Astrocyte of the spinal cord (primary cell): ENCODE data around the gene CD226.

ENCODE experiments used
- DNase-seq: peaks from one replicate; pipeline ENCODE4 v3.0.0; 2011; ENCODE audit warnings: low read depth, low spot score
- H3K4me3 ChIP-seq: 2 replicates; pipeline ENCODE4 v1.5.1; 2011; ENCODE audit warnings: low read depth, mild to moderate bottlenecking, low read length, moderate library complexity
- CTCF ChIP-seq: IDR thresholded peaks from 2 replicates; pipeline ENCODE4 v1.5.1; 2012; ENCODE audit warnings: low read depth, mild to moderate bottlenecking, low read length, inconsistent platforms
- in situ Hi-C: cut with HindIII; loops from 2 replicates; pipeline ENCODE4 v1.10.0; 2017; ENCODE audit warnings: low sequenced_read_pairs

The CD226 gene

DNA sequence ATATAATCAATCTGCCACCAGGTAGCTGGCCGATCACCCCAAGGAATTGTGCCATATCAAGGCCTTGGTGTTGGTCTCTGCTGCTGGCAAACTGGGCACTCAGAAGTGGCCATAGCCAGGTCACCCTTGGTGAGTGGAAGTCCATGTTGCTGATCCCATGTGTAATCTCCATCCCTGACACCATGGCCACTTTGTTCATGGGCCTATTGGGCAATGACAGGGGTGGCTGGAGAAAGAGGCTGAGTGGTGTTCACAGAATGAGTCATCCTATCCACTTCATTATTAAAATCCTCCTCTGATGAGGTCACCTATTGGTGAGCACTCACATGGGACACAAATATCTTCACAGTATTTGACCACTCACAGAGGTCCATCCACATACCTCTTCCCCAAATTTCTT, 26.7 kb upstream of the CD226 start:
- DNase-seq = peak; percentile 16
- no peak overlapping the region for H3K4me3 ChIP-seq
- in situ Hi-C loops = no loop called here
- TF ChIP-seq CTCF = no peak

- in situ Hi-C loops = no loop called here
- no peak overlapping the region for H3K4me3 ChIP-seq
- no peak for TF ChIP-seq CTCF
- DNase-seq = no peak
These were observed 21.8 kb upstream of the CD226 start for GRCh38 chr18:69969491-69969890.

DNA sequence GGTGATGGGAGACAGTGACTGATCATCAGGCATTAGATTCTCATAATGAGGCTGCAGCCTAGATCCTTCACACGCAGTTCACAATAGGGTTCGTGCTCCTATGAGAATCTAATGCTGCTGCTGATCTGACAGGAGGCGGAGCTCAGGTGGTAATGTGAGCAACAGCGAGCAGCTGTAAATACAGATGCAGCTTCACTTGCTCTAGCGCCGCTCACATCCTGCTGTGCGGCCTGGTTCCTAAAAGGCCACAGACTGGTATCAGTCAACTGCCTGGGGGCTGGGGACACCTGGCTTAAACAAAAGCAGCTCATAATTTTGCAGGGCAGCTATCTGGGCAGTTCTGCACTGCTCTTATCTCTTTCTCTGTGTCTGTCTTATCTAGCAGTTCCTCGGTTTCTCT, 20.4 kb upstream of the CD226 start:
- in situ Hi-C loops = no loop called here
- H3K4me3 ChIP-seq = no peak overlapping the region
- no peak for TF ChIP-seq CTCF
- no peak for DNase-seq

GRCh38 chr18:69963196-69963595, 15.5 kb upstream of the CD226 start:
- TF ChIP-seq CTCF = no peak
- H3K4me3 ChIP-seq = no peak overlapping the region
- no peak for DNase-seq
- in situ Hi-C loops = no loop called here

DNA sequence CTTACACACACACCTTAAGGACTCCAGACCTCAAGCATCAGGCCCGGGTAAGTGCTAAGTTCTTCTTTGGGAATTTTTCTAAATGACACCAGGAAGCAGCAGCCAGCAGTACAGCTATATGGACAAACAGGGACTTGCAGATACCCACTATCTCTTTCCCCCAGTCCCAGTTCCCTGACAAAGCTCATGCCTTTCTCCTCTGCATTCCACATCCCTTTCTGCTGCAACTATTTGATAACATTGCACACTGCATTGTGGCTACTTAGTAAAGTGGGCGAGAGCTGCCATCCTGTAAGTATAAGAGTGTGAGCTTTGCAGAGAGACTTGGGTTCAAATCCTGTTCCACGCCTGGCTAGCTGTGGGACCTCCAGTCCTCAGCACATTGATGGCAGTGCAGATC, 14.0 kb upstream of the CD226 start:
- TF ChIP-seq CTCF = no peak
- H3K4me3 ChIP-seq = no peak overlapping the region
- DNase-seq = no peak
- in situ Hi-C loops = no loop called here

GRCh38 chr18:69958422-69958821, 10.7 kb upstream of the CD226 start:
- in situ Hi-C loops = no loop called here
- DNase-seq = no peak
- TF ChIP-seq CTCF = no peak
- H3K4me3 ChIP-seq = no peak overlapping the region

DNA sequence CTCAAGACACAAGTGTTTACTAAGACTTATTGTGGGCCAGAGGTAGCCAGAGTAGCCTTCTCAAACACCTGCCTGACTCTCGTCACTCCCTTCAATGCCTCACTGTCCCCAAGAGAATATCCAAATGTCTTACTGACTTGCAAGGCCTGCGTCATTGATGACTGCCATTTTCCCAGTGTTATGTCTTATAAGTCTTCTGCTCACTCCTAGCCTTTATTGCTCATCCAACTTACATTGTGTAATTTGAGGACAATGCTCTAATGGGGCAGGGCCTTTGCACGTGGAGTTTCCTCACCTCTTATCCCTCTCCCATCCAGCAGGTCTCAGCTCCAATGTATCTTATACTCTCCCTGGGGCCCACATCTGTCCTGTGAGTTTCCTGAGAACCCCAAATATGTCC, 10.1 kb upstream of the CD226 start:
- in situ Hi-C loops = no loop called here
- no peak overlapping the region for H3K4me3 ChIP-seq

More for the DNA sequence above, 10.1 kb upstream of the CD226 start:
- no peak for TF ChIP-seq CTCF
- DNase-seq = no peak
